ENCODE data around the gene USP40.

The USP40 gene

GRCh38 chr2:233563663-233564430, 2.7 kb downstream of the USP40 start:
- no peak for DNase-seq (ENCODE audit: low read depth in 1 of 2, low spot score in 1 of 2)

DNA sequence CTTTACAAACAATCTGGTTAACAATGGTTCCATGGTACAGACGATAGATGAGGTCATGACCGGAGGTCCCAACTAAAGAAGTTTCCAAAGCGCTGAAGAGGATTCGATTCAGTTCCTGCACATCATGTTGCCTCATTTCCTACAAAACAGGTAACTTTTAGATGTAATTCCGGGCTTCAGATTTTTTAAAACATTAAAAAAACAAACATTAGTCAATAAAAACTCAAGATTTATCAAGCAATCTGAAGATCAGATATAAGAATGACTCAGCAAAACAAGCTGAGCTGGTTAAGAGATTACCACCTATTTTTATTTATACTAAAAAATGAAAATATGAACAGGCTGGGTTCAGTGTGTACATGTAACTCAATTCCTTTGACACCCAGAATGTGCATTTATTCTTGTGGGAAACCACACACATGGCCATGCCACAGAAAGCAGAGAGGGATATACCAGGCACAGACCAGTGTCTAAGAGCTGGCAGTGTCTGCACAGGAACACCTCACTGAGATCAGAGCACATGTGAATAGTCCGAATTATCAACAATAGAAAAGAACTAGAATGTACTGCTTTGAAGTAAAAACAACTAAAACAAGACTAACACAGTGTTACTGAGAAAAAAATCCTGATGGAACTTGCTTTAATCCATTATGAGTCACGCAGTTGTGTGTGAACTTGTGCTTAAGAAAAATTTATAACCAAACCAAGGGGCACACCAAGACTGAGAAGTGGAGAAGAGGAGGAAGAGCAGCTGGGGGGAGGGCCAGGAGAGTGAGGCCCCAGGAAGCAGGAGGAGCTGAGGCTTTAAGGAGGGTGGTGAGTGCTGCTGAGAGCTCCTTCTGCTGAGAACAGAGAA, 9.5 kb downstream of the USP40 start:
- no peak for DNase-seq (ENCODE audit: low read depth in 1 of 2, low spot score in 1 of 2)

GRCh38 chr2:233553366-233553765, 13.2 kb downstream of the USP40 start:
- no peak for DNase-seq (ENCODE audit: low read depth in 1 of 2, low spot score in 1 of 2)

DNA sequence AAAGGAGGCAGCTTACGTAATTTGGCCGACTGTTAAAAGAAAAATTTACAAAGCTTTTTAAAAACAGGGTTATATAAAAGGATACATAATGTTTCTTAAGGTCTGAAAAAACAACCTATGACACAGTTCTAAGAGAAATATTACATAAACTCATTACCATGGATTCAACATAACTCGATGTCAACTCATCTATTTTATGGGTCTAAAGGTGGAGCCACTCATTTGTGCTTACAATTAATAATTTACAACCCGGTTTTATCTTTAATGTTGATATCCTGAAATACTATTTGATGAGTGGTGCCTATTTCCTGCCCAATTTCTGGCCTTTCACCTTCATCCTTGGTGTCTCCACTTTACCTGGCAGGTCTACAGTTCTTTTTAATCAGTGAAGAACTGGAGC, 15.1 kb downstream of the USP40 start:
- DNase-seq (ENCODE audit: low read depth in 1 of 2, low spot score in 1 of 2): no peak

- DNase-seq (ENCODE audit: low read depth in 1 of 2, low spot score in 1 of 2): no peak
Observed at GRCh38 chr2:233546774-233547173, 19.8 kb downstream of the USP40 start.

- no peak for DNase-seq (ENCODE audit: low read depth in 1 of 2, low spot score in 1 of 2)
Observed at GRCh38 chr2:233546101-233546500, 20.5 kb downstream of the USP40 start.

DNA sequence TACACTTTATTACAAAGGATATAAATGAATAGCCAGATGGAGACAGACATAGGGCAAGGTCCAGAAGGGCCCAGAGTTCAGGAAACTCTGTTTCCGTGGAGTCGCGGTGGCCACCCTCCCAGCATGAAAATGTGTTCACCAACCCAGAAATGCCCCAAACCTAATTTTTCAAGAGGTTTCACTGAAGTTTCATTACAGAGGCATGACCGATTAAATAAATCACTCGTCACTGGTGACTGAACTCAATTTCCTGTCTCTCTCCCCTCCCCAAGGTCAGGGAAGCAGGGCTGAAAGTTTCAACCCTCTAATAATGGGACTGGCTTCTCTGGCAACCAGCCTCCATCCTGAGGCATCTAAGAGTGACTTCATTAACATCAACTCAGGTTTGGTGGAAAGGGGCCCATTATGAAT, 22.4 kb downstream of the USP40 start:
- DNase-seq (ENCODE audit: low read depth in 1 of 2, low spot score in 1 of 2): no peak

DNA sequence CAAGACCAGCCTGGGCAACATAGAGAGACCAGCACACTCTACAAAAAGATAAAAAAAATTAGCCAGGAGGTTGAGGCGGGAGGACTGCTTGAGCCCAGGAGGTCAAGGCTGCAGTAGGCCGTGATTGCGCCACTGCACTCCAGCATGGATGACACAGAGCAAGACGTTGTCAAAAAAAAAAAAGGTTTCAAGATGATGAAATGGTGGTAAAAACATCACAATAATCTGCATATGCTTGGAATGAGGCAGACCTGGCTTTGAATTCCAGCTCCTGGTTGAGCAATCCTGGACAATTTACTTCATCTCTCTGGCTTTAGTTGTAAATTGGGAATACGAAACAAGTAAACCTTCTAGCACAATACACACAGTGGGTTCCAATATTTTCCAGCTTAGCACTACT, 24.1 kb downstream of the USP40 start:
- DNase-seq (ENCODE audit: low read depth in 1 of 2, low spot score in 1 of 2): no peak

GRCh38 chr2:233538741-233539140, 27.8 kb downstream of the USP40 start:
- no peak for DNase-seq (ENCODE audit: low read depth in 1 of 2, low spot score in 1 of 2)

- no peak for DNase-seq (ENCODE audit: low read depth in 1 of 2, low spot score in 1 of 2)
Observed at GRCh38 chr2:233535271-233535670, 31.3 kb downstream of the USP40 start.

GRCh38 chr2:233532971-233533370, 33.6 kb downstream of the USP40 start:
- no peak for DNase-seq (ENCODE audit: low read depth in 1 of 2, low spot score in 1 of 2)

GRCh38 chr2:233531955-233532354, 34.6 kb downstream of the USP40 start:
- no peak for DNase-seq (ENCODE audit: low read depth in 1 of 2, low spot score in 1 of 2)

DNA sequence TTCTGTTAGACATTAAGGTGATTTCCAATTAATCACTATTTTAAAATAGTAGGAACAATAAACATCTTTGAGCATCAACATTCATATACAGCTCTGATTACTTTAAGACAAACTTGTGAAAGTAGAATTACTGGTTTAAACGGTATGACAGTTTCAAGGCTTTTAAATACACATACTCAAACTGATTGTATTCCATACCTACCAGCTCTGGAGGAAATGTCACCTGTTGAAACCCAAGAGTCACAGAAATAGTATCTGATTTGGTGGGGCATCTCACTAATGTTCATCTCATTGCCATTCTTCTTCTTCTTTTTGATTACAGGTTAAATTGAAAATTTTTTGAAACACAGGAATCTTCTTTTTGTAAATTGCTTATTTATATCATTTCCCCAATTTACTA, 36.2 kb downstream of the USP40 start:
- DNase-seq (ENCODE audit: low read depth in 1 of 2, low spot score in 1 of 2): no peak

- no peak for DNase-seq (ENCODE audit: low read depth in 1 of 2, low spot score in 1 of 2)
Observed at GRCh38 chr2:233528182-233528581, 38.4 kb downstream of the USP40 start.

DNA sequence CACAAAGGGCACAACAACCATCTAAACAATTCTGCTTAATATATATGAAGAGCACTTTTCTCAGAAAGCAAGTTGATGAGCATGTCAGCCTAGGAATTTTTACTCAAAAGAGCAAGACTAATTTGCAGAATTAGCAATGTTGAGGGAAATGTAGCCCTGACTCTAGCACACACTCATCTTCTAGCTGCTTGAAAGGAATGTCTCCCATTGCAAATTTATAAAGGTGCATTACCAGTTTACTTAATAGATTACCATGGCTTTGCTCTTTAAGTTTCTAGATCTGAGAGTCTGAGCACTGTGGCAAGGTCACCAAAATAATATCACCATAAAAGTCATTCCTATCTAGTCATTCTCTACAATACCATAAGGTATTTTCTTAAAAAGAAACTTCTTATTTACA, 40.8 kb downstream of the USP40 start:
- DNase-seq (ENCODE audit: low read depth in 1 of 2, low spot score in 1 of 2): no peak

DNA sequence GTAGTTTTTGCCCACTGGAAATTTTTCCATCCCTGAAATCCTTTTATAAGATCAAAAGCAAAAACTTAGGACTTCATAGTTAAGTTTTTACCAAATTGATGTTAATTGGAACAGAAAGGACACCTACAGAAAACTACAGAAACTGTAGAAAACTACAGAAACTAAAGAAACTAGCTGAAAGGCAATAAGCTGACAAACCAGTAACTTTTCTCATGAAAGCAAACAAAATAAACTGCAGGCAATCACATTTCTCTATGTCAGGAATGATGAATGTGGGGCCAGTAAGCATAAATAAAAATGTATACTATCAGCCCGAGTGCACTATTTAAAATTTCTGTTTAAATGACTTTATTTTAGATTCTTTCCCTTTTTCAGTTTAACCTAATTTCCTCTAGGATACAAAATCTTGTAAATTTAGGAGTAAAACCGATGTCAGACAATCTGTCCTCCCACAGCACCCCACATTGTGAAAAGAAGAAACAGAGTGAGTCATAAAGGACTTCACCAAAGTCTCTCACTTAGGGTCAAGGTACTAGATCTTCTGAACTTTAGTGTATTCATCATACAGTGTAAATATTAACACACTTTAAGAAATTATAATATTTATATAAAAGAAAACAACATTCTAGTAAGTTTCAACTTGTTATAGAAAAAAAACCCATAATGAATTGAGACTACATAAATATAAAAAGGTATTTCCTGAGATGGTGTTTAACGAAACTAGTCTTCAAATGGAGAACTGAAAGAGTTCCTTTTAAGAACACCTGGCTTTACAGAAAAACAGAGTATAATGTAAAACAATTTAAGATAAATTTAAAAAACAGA, 46.6 kb downstream of the USP40 start:
- DNase-seq (ENCODE audit: low read depth in 1 of 2, low spot score in 1 of 2): no peak

DNA sequence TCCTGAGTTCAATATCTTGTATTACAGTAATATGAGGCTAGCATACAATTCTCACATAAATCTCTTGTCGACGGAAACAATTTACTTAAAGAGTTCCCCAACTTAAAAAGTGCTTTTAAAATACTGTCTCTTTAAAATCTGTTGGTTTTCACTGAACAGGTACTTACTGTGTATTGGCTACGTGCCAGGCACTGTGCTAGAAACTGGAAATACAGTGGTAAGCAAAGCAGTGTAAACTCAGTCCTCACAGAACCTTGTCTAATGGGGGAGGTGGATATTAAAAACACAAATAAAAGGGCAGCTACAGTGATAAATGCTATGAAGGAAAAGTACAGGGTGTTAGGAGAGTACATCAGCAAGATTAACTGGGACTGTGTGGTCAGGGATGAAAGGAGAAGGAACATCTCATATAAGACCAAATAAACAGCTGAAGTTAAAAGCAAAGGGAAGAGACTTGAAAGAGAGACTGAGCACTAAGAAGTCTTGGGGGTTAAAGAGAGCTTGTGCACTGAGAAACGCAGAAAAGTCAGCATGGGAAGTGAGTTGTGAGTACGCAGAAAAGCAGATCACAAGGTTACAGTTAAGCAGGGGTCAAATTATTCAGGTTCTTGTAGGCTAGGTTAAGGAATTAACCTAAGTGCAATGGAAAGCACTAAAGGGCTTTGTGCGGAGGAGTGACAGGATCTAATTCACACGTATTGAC, 52.5 kb downstream of the USP40 start:
- no peak for DNase-seq (ENCODE audit: low read depth in 1 of 2, low spot score in 1 of 2)

- no peak for DNase-seq (ENCODE audit: low read depth in 1 of 2, low spot score in 1 of 2)
Observed at GRCh38 chr2:233503947-233504637, 62.5 kb downstream of the USP40 start.

GRCh38 chr2:233503481-233503880, 63.1 kb downstream of the USP40 start:
- no peak for DNase-seq (ENCODE audit: low read depth in 1 of 2, low spot score in 1 of 2)
